Measurements from ENCODE around the gene MCM8.

GRCh38 chr20:5987383-5987782 is 36.9 kb downstream of the MCM8 start:
- TF ChIP-seq, protein P1, sequence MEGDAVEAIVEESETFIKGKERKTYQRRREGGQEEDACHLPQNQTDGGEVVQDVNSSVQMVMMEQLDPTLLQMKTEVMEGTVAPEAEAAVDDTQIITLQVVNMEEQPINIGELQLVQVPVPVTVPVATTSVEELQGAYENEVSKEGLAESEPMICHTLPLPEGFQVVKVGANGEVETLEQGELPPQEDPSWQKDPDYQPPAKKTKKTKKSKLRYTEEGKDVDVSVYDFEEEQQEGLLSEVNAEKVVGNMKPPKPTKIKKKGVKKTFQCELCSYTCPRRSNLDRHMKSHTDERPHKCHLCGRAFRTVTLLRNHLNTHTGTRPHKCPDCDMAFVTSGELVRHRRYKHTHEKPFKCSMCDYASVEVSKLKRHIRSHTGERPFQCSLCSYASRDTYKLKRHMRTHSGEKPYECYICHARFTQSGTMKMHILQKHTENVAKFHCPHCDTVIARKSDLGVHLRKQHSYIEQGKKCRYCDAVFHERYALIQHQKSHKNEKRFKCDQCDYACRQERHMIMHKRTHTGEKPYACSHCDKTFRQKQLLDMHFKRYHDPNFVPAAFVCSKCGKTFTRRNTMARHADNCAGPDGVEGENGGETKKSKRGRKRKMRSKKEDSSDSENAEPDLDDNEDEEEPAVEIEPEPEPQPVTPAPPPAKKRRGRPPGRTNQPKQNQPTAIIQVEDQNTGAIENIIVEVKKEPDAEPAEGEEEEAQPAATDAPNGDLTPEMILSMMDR (IDR thresholded peaks at IDR 0.05) = no peak
- no peak for TF ChIP-seq POLR2A (IDR thresholded peaks at IDR 0.05)

Measured in sigmoid colon (tissue), 3 donors.